ENCODE results near the gene C11orf65.

The C11orf65 gene

DNA sequence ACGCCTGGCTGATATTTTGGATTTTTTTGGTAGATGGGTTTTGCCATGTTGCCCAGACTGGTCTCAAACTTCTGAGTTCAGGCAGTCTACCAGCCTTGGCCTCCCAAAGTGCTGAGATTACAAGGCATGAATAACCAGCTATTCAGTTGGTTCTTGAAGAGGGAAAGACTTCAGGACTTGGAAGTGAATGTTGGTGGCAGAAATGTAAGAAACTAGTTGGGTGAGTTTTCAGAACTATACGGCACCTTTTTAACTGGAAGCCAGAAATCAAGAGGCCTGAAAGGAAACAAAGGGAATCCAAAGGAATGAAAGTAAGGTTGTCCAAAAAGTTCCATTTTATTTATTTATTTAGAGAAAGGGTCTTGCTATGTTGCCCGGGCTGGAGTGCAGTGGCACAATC, 28.0 kb upstream of the C11orf65 start:
- TF ChIP-seq, protein P1, sequence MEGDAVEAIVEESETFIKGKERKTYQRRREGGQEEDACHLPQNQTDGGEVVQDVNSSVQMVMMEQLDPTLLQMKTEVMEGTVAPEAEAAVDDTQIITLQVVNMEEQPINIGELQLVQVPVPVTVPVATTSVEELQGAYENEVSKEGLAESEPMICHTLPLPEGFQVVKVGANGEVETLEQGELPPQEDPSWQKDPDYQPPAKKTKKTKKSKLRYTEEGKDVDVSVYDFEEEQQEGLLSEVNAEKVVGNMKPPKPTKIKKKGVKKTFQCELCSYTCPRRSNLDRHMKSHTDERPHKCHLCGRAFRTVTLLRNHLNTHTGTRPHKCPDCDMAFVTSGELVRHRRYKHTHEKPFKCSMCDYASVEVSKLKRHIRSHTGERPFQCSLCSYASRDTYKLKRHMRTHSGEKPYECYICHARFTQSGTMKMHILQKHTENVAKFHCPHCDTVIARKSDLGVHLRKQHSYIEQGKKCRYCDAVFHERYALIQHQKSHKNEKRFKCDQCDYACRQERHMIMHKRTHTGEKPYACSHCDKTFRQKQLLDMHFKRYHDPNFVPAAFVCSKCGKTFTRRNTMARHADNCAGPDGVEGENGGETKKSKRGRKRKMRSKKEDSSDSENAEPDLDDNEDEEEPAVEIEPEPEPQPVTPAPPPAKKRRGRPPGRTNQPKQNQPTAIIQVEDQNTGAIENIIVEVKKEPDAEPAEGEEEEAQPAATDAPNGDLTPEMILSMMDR (IDR thresholded peaks at IDR 0.05; ENCODE audit: insufficient read depth, low read depth, low read length, missing control alignments): no peak
- no peak overlapping the region for H3K4me3 ChIP-seq (ENCODE audit: low read depth, low read length)
- DNase-seq (ENCODE audit: low read depth): no peak

DNA sequence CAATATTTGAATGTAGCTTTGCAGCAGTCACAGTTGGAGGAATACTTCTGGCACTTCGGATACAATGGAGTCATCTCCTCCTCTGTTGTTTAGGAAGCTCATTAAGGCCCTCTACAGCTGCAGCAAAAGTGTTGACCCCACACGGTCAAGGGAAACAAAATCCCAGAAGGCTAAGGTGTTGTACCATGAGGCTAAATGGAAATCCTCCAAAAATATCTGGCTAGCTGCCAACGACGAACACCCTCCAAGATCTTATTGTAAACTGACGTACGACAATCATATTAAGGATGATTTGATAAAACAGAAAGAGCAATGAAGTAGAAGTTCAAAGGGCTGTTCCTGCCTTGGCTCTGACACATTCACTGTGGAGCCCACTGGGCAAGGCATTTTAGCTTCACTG, 26.9 kb upstream of the C11orf65 start:
- TF ChIP-seq, protein P1 (IDR thresholded peaks at IDR 0.05; ENCODE audit: insufficient read depth, low read depth, low read length, missing control alignments): no peak
- no peak overlapping the region for H3K4me3 ChIP-seq (ENCODE audit: low read depth, low read length)
- no peak for DNase-seq (ENCODE audit: low read depth)

DNA sequence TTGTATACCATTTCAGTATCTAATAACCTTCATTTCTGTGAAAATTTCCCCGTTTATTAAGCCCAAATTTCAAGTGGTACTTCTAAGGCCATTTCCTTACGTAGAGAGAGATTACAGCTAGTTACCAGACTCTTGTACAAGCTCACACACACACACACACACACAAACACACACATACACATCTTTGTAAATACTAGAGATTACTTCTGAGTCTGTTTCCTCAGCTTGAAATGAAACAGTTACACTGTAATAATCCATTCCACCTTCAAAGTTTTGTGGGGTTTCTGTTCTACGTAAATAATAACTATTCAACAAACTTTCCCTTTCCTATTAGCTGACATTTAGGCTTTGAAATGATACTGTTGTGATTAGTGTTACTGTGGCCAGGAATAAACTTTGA, 24.6 kb upstream of the C11orf65 start:
- H3K4me3 ChIP-seq (ENCODE audit: low read depth, low read length): no peak overlapping the region
- TF ChIP-seq, protein P1 (IDR thresholded peaks at IDR 0.05; ENCODE audit: insufficient read depth, low read depth, low read length, missing control alignments): no peak
- DNase-seq (ENCODE audit: low read depth): no peak

DNA sequence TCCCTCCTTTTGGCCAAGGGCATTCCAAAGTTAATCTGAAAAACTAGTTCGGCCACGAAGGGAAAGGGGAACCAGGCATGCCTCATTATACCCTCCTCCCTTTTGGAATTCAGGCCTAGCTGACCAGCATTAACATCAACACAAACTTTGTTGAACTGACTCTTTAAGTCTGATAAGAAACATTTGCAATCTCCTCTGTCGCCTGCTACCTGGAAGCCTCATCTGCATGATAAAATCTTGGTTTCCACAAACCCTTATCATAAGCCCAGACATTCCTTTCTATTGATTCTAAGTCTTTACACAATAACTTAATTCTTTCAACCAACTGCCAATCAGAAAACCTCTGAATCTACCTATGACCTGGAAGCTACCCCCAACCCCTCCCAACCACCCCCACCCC, 19.5 kb upstream of the C11orf65 start:
- H3K4me3 ChIP-seq (ENCODE audit: low read depth, low read length): no peak overlapping the region
- DNase-seq (ENCODE audit: low read depth): no peak
- TF ChIP-seq, protein P1 (IDR thresholded peaks at IDR 0.05; ENCODE audit: insufficient read depth, low read depth, low read length, missing control alignments): no peak

DNA sequence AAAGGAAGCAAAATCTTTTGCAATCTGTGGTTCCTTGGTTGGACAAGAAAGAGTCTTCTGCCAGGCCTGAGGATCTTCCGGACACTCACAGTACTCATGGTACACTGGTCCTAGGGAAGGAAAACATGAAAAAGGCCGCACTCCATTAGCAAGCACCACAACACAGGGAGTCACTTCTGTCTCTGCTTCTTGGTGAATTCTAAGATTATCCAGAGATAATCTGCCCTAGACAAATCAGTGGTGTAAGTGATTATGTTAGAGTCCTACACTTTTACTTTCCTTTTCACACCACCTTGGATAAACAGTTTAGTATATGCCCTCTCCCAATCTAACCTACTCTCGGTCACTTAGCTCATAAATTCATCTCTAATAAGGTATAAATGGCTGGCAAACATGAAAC, 19.0 kb upstream of the C11orf65 start:
- TF ChIP-seq, protein P1 (IDR thresholded peaks at IDR 0.05; ENCODE audit: insufficient read depth, low read depth, low read length, missing control alignments): no peak
- no peak for DNase-seq (ENCODE audit: low read depth)
- no peak overlapping the region for H3K4me3 ChIP-seq (ENCODE audit: low read depth, low read length)

DNA sequence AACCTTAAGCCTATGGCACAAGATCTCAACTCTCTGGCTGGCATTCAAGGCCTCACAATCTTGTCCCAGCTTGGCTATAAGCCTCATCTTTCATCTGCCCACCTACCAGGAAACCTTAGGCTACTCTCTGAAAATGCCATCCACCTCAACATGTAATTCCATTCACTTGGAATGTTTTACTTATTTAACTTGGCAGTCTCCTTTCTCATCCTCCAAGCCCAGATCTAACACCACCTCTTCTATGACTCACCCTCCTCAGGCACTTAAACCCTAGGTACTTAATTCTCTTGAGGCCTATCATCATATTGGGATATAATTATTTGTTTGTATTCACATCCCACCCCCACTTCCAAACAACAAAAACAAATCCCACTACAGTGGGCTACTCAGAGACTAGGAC, 15.8 kb upstream of the C11orf65 start:
- DNase-seq (ENCODE audit: low read depth): no peak
- H3K4me3 ChIP-seq (ENCODE audit: low read depth, low read length): no peak overlapping the region
- TF ChIP-seq, protein P1 (IDR thresholded peaks at IDR 0.05; ENCODE audit: insufficient read depth, low read depth, low read length, missing control alignments): no peak

DNA sequence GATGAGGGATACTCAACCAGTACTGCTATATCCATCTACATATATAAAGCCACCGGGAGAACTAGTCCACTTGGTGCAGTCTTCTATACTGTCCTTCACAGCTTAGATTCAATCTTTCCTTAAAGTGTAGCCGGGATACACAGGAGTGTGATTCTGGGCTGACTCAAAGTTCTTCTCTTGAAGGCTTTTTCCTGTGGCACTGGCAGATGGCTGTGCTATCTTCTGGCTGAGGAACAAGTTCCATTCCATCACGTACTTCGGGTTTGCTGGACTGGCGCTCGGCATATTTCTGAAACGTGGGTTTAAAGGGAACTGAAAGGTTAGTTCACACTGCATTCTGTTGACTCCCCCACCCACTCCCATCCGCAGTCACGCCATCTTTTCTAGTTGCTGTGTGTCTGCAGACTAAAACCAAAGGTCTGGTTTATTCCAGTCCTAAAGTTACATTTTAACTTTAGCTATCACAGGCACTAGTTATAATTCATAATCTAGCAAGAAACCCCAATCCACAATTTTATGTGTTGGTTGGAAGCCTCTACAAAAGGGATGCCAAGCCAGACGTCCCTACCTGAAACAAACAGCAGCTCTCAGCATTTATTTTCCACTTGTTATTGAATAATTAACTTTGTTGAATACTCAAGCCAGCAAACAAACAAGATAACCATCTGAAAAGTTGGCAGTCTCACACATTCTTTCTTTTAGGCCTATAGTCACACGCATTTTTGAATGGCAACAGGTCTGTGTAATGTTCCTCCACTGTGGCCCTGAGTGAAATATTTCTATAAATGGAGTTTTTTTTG, 7.5 kb upstream of the C11orf65 start:
- TF ChIP-seq, protein P1 (IDR thresholded peaks at IDR 0.05; ENCODE audit: insufficient read depth, low read depth, low read length, missing control alignments): no peak
- DNase-seq (ENCODE audit: low read depth): no peak
- no peak overlapping the region for H3K4me3 ChIP-seq (ENCODE audit: low read depth, low read length)
